MCF 10A (cell line): ENCODE measurements around the gene CAMK2B. TPM values are rescaled to one million over a fixed set of nuclear protein-coding genes. Genes with fewer than 3 reads are reported as not detected.
A peak's percentile ranks its signal among the peaks of the same experiment; 100 is the strongest.
"Not testable (repeated sequence)": the region's sequence is repeated elsewhere in the genome, so short reads cannot be mapped to it uniquely, and the experiment has no call there.

Experiments
- BruUV-seq: library from RNA; stranded (reverse); fragments of 400-500 nt; replicated peaks from 2 replicates; lab custom pipeline; 2021; lab: Mats Ljungman, UMichigan
- CTCF ChIA-PET: fragments of 300-600 bp; sonication (Branson Sonifier 250); formaldehyde crosslinking; extraction: SDS; loops from one replicate; lab custom pipeline; 2021; ENCODE audit warnings: antibody characterized with exemption, inconsistent platforms; lab: Yijun Ruan, JAX
- POLR2A ChIA-PET: fragments of 300-600, 350-650 bp; sonication (Branson Sonifier 250); formaldehyde crosslinking; extraction: SDS; loops from one replicate; lab custom pipeline; 2020; ENCODE audit warnings: antibody characterized with exemption, inconsistent platforms; lab: Yijun Ruan, JAX
- DNase-seq: peaks from one replicate; pipeline ENCODE4 v3.0.0-alpha.2; 2018; ENCODE audit not compliant: unreplicated experiment
- H3K27ac Mint-ChIP-seq: one replicate; pipeline ENCODE4 v1.8.0; 2022; ENCODE audit warnings: mild to moderate bottlenecking, low read depth, mixed read lengths; ENCODE audit not compliant: unreplicated experiment
- H3K27me3 Mint-ChIP-seq: one replicate; pipeline ENCODE4 v1.8.0; 2022; ENCODE audit warnings: mixed read lengths; ENCODE audit not compliant: insufficient read depth, unreplicated experiment
- H3K36me3 Mint-ChIP-seq: one replicate; pipeline ENCODE4 v1.8.0; 2022; ENCODE audit warnings: mild to moderate bottlenecking, moderate library complexity, mixed read lengths; ENCODE audit not compliant: insufficient read depth, unreplicated experiment
- H3K4me1 Mint-ChIP-seq: one replicate; pipeline ENCODE4 v1.8.0; 2022; ENCODE audit warnings: mixed read lengths; ENCODE audit not compliant: insufficient read depth, unreplicated experiment
- H3K4me3 Mint-ChIP-seq: one replicate; pipeline ENCODE4 v1.8.0; 2022; ENCODE audit warnings: mild to moderate bottlenecking, moderate library complexity, mixed read lengths; ENCODE audit not compliant: unreplicated experiment
- H3K9me3 Mint-ChIP-seq: one replicate; pipeline ENCODE4 v1.8.0; 2022; ENCODE audit warnings: mixed read lengths; ENCODE audit not compliant: unreplicated experiment
- intact Hi-C: fragments of 100-400 bp; cut with micrococcal nuclease; formaldehyde crosslinking; loops from 2 replicates; pipeline ENCODE4 v1.14.1; 2022
- total RNA-seq: library from RNA; stranded (reverse); gene quantifications from 2 replicates; pipeline ENCODE4 v1.2.3, GENCODE V29; 2022
- TF ChIP-seq, protein P1 (sequence below): fragments of 200-600 bp; IDR thresholded peaks from one replicate; pipeline ENCODE4 v1.8.0; 2022; ENCODE audit warnings: antibody characterized with exemption, mild to moderate bottlenecking; ENCODE audit not compliant: unreplicated experiment

CAMK2B gene
- total RNA-seq, 1 experiment from 2014 or later: 1.8 TPM

DNA sequence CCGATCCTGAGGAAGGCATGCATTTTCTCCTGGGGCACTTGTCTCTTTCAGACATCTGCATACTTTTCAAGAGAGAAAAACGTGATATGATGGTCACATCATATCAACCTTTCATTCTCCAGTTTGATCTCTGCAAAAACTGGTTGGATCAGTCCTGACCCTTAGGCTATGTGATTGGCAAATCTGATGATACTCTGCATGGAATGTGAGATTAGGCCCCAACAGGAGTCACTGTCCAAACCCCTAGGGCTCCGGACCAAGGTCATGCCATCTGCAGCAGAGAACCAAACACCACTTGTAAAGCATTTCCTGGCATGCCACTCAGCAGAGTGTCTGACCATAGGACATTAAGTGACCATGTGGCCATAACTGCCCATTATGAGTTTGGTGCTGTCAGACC lies 144.8 kb downstream of the CAMK2B start:
- Mint-ChIP-seq H3K4me3 (no peak overlapping the region), H3K27me3 (no peaks in the 10 kb centered on the region), H3K9me3 (no peaks in the 10 kb centered on the region), H3K4me1 (peaks cover 29% of the 10 kb centered on the region), H3K36me3 (no peaks in the 10 kb centered on the region), H3K27ac (no peak overlapping the region)
- DNase-seq: no peak
- intact Hi-C loops: no loop called here
- POLR2A ChIA-PET: no interaction called here
- BruUV-seq: no TSS peak
- CTCF ChIA-PET: interaction anchor here (0.6 kb wide), 1 partner anchor 26 kb away, joined by 3 read pairs; no protein-coding TSS in a partner anchor
- TF ChIP-seq, protein P1, sequence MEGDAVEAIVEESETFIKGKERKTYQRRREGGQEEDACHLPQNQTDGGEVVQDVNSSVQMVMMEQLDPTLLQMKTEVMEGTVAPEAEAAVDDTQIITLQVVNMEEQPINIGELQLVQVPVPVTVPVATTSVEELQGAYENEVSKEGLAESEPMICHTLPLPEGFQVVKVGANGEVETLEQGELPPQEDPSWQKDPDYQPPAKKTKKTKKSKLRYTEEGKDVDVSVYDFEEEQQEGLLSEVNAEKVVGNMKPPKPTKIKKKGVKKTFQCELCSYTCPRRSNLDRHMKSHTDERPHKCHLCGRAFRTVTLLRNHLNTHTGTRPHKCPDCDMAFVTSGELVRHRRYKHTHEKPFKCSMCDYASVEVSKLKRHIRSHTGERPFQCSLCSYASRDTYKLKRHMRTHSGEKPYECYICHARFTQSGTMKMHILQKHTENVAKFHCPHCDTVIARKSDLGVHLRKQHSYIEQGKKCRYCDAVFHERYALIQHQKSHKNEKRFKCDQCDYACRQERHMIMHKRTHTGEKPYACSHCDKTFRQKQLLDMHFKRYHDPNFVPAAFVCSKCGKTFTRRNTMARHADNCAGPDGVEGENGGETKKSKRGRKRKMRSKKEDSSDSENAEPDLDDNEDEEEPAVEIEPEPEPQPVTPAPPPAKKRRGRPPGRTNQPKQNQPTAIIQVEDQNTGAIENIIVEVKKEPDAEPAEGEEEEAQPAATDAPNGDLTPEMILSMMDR: no peak

DNA sequence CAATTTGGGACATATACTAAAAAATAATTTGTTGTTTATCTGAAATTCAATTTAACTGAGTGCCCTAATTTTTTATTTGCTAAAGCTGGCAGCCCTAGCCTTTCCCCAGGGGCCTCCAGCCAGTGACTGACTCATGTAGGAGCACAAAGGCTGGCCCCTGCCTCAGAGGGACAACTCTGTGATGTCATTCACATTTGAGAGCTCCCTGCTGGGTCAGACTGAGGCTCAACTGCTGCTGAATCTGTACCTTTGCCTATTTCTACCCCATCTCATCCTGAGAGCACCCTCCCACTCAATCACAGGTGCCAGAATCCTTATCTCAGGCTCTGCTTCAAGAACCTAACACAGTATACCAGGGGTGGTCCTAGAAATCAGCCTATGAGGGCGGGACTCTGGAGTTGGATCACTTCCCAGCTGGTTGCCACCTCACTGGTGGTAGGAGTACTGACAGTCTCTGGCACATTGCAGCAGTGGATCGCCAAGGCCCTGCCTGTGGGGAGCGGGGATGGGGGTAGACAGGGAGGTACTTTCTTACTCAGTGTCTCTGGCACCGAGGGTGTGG lies 147.7 kb downstream of the CAMK2B start:
- no peaks in the 10 kb centered on the region for H3K36me3 Mint-ChIP-seq
- TF ChIP-seq, protein P1: no peak
- BruUV-seq: no TSS peak
- peak overlapping the region; percentile 46 for H3K27ac Mint-ChIP-seq
- H3K27me3 Mint-ChIP-seq: no peaks in the 10 kb centered on the region
- POLR2A ChIA-PET: no interaction called here
- intact Hi-C loops: no loop called here
- H3K4me3 Mint-ChIP-seq: no peak overlapping the region
- no peaks in the 10 kb centered on the region for H3K9me3 Mint-ChIP-seq
- DNase-seq: peak; percentile 79
- CTCF ChIA-PET: interaction anchor here (0.6 to 1.3 kb wide), 2 partner anchors 14 to 156 kb away, joined by 3 read pairs; no protein-coding TSS in a partner anchor
- H3K4me1 Mint-ChIP-seq: peaks cover 9% of the 10 kb centered on the region

DNA sequence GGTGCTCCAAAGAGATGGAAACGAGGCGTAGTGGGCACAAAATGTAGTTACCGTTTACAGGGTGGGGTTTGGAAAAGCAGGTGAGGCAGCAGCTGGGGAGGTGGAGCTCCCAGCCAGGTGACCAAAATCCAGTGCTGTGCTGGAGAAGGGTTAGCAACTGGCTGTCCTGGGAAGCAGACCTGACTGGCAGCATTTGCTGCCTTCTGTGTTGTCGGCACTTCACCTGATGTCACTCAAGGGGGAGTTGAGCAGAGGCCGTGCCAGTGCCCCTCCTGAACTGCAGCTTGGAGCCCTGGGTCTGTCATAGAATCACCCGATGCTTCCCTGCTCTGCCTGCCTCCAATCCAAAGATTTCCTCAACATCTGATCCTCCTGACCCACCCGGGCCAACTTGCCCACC lies 148.9 kb downstream of the CAMK2B start:
- no TSS peak for BruUV-seq
- intact Hi-C loops: no loop called here

DNA sequence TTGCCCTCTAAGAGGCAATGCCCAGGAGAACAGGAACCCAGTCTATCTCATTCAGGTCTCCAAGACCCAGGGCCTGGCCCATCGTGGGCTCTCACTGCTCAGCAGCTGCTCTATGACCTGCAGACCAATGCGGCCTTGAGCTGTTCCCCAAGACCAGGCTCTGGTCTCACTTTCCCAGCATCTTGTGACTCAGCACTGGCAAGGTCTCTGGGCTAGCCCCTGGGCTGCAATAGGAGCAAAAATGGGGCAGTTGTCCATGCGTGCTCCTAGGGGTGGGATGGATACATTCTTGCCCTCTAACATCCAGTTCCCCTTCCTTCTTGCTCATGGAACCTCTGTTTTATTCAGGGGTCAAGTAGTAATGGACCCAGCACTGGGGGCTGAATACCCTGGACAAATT lies 149.7 kb downstream of the CAMK2B start:
- TF ChIP-seq, protein P1: no peak
- no TSS peak for BruUV-seq
- Mint-ChIP-seq H3K4me3 (no peak overlapping the region), H3K27me3 (no peaks in the 10 kb centered on the region), H3K27ac (no peak overlapping the region), H3K9me3 (no peaks in the 10 kb centered on the region), H3K4me1 (peaks cover 9% of the 10 kb centered on the region), H3K36me3 (no peaks in the 10 kb centered on the region)
- POLR2A ChIA-PET: no interaction called here
- DNase-seq: no peak
- intact Hi-C loops: no loop called here
- CTCF ChIA-PET: interaction anchor here (0.7 kb wide), 1 partner anchor 21 kb away, joined by 3 read pairs; no protein-coding TSS in a partner anchor

More for the DNA sequence above, 148.9 kb downstream of the CAMK2B start:
- ChIA-PET CTCF (interaction anchor here (0.7 kb wide), 1 partner anchor 20 kb away, joined by 3 read pairs; no protein-coding TSS in a partner anchor), POLR2A (interaction anchor here (0.9 to 1.1 kb wide), 2 partner anchors 13 to 132 kb away, joined by 3 to 6 read pairs; partner anchors contain the start of gene DBNL)
- Mint-ChIP-seq H3K27me3 (no peaks in the 10 kb centered on the region), H3K36me3 (no peaks in the 10 kb centered on the region), H3K9me3 (no peaks in the 10 kb centered on the region), H3K4me3 (no peak overlapping the region), H3K27ac (no peak overlapping the region), H3K4me1 (peaks cover 9% of the 10 kb centered on the region)
- DNase-seq: no peak
- TF ChIP-seq, protein P1: no peak

DNA sequence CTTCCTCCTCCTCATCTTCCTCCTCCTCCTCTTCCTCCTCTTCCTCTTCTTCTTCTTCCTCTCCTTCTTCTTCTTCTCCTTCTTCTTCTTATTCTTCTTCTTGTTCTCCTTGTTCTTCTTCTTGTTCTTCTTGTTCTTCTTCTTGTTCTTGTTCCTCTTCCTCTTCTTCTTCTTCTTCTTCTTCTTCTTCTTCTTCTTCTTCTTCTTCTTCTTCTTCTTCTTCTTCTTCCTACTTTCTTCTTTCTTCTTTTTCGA lies 150.8 kb downstream of the CAMK2B start:
- H3K4me3 Mint-ChIP-seq, H3K27ac Mint-ChIP-seq, H3K9me3 Mint-ChIP-seq, DNase-seq, intact Hi-C loops, H3K4me1 Mint-ChIP-seq, H3K36me3 Mint-ChIP-seq, BruUV-seq, H3K27me3 Mint-ChIP-seq, POLR2A ChIA-PET: not testable (repeated sequence)
- CTCF ChIA-PET: interaction anchor here (0.5 kb wide), 1 partner anchor 49 kb away, joined by 3 read pairs; no protein-coding TSS in a partner anchor
